ENCODE results near the gene ZFYVE27. TPM values are rescaled to one million over a fixed set of nuclear protein-coding genes. Genes with fewer than 3 reads are reported as not detected.

The ZFYVE27 gene
- total and polyA plus RNA-seq, 10 of the 15 experiments (the other 5 are each of a cell fraction or from before 2014, with no cell fraction given) = 1.1 to 28.9 (median 21.4) TPM

DNA sequence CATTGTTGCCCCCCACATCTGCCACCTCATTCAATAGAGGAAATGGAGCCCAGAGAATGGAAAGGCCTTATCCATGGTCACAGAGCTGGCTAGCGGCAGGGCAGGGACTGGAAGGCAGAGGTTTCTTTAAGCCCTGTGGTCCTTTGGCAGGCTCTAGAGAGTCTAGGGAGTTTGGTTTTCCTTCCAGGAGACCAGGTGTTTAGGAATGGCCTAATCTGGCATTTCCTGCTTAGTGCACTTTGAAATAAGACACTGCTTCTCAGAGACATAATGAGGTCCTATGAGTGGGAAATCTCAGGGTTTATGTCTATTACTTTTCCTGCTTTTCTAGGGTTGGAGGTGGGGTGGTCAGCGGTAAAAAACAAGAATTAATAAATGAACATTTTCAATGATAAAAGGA lies 17.3 kb upstream of the ZFYVE27 start (continued):
- TF ChIP-seq, protein P1, sequence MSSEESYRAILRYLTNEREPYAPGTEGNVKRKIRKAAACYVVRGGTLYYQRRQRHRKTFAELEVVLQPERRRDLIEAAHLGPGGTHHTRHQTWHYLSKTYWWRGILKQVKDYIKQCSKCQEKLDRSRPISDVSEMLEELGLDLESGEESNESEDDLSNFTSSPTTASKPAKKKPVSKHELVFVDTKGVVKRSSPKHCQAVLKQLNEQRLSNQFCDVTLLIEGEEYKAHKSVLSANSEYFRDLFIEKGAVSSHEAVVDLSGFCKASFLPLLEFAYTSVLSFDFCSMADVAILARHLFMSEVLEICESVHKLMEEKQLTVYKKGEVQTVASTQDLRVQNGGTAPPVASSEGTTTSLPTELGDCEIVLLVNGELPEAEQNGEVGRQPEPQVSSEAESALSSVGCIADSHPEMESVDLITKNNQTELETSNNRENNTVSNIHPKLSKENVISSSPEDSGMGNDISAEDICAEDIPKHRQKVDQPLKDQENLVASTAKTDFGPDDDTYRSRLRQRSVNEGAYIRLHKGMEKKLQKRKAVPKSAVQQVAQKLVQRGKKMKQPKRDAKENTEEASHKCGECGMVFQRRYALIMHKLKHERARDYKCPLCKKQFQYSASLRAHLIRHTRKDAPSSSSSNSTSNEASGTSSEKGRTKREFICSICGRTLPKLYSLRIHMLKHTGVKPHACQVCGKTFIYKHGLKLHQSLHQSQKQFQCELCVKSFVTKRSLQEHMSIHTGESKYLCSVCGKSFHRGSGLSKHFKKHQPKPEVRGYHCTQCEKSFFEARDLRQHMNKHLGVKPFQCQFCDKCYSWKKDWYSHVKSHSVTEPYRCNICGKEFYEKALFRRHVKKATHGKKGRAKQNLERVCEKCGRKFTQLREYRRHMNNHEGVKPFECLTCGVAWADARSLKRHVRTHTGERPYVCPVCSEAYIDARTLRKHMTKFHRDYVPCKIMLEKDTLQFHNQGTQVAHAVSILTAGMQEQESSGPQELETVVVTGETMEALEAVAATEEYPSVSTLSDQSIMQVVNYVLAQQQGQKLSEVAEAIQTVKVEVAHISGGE (CRISPR knock-in tag; IDR thresholded peaks at IDR 0.05) = no peak

DNA sequence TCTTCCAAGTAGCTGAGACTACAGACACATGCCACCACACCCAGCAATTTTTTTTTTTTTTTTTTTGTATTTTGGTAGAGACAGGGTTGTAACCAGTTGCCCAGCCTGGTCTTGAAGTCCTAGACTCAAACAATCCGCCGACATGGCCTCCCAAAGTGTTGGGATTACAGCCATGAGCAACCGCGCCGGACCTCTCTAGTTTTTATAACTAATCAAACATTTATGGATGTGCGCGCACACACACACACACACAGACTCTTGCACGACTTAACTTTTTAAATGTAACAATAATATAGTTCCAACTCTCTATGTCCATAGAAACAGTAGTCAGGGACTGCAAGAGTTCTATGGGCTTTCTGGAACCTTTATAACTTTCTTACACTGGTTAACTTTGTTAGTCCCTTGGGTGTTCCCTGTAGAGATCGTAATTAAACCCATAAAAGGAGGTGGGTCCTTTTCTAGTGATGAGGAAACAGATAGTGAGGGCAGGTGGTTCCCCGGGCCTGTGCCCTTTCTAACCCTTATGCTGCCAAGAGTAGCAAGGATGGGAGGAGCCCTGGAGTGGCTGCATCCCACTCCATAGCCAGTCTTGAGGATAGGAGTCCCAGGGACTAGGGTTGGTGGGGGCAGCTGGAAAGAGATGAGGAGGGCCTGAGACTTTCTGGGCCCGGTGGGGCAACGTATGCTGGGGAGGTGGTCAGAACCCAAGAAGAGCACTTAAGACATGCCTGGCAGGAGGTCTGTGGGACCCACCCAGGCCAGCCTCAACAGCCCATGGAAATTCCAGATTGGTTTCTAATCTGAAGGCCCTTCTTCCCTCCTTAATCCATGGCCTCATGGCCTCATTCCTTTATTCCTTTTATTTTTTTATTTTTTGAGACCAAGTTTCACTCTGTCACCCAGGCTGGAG lies 14.8 kb upstream of the ZFYVE27 start:
- RAD21 ChIA-PET (ENCODE audit: unreplicated experiment) = interaction anchor here (1.1 kb wide), 1 partner anchor 21 kb away, joined by 3 read pairs; no protein-coding TSS in a partner anchor
- SMC1A ChIA-PET (ENCODE audit: uncharacterized antibody, unreplicated experiment) = interaction anchor here (0.6 kb wide), 1 partner anchor 15 kb away, joined by 3 read pairs; the partner anchor contains the start of gene ZFYVE27
- no peaks in the 10 kb centered on the region for H3K27me3 ChIP-seq (replicated peaks in 1 of 2; ENCODE audit: control insufficient read depth in 2 of 2, insufficient read depth in 2 of 2, low read length in 1 of 2)
- 85% methylated on average over 12 of the region's 12 CpGs for WGBS (ENCODE audit: insufficient coverage, insufficient replicate concordance, low lambda C conversion rate, missing lambda C conversion rate)
- no TSS peak for BruUV-seq (replicated peaks)
- no peak overlapping the region for H3K9ac ChIP-seq (ENCODE audit: control insufficient read depth, insufficient read depth, low read length)
- H3K9me3 ChIP-seq (replicated peaks; ENCODE audit: control insufficient read depth, insufficient read depth, low read length) = no peaks in the 10 kb centered on the region; the same call in 2 of the 3 replicates
- H3K4me3 ChIP-seq = no peak overlapping the region
- H3K4me1 ChIP-seq (ENCODE audit: control insufficient read depth, insufficient read depth, low read length) = no peaks in the 10 kb centered on the region
- no peak overlapping the region for H3K4me2 ChIP-seq (ENCODE audit: control insufficient read depth, insufficient read depth)
- CTCF ChIA-PET = interaction anchor here (1.0 to 21.5 kb wide), 3 partner anchors 13 to 150 kb away, joined by 3 to 416 read pairs (median 26); partner anchors contain the start of genes ANKRD2, MARVELD1 and ZFYVE27
- H3K36me3 ChIP-seq (ENCODE audit: control insufficient read depth in 2 of 2, insufficient read depth in 2 of 2, low read length in 1 of 2) = no peaks in the 10 kb centered on the region
- H3K79me2 ChIP-seq (ENCODE audit: control insufficient read depth, insufficient read depth, low read length) = no peaks in the 10 kb centered on the region
- DNase-seq (ENCODE audit: low read depth, low spot score) = no peak
- no peak for FAIRE-seq
- H4K20me1 ChIP-seq (ENCODE audit: control insufficient read depth, insufficient read depth) = no peaks in the 10 kb centered on the region
- H2AFZ ChIP-seq (ENCODE audit: control insufficient read depth, low read depth, low read length) = no peak overlapping the region
- ATAC-seq = no peak
- POLR2A ChIA-PET = no interaction called here
- in situ Hi-C loops (cut with MboI) (no loop called here), intact Hi-C loops (cut with micrococcal nuclease; ENCODE audit: unreplicated experiment) (no loop called here)
- H3K27ac ChIP-seq (ENCODE audit: control insufficient read depth, insufficient read depth) = no peak overlapping the region
- TF ChIP-seq TBL1XR1 (IDR thresholded peaks at IDR 0.05; ENCODE audit: low read depth, low read length) (no peak), SMC3 (IDR thresholded peaks at IDR 0.05; ENCODE audit: borderline replicate concordance, low read length) (no peak), SIN3A (IDR thresholded peaks at IDR 0.05; ENCODE audit: low read depth, low read length) (no peak), RAD51 (IDR thresholded peaks at IDR 0.05) (no peak), KDM1A (IDR thresholded peaks at IDR 0.05; ENCODE audit: borderline replicate concordance) (no peak), DPF2 (IDR thresholded peaks at IDR 0.05) (no peak), BRCA1 (IDR thresholded peaks at IDR 0.05; ENCODE audit: low read depth, low read length) (no peak), JUND (IDR thresholded peaks at IDR 0.05; ENCODE audit: low read depth, low read length) (no peak), ZNF24 (IDR thresholded peaks at IDR 0.05) (no peak), RB1 (IDR thresholded peaks at IDR 0.05; ENCODE audit: borderline replicate concordance) (no peak), CHD1 (IDR thresholded peaks at IDR 0.05; ENCODE audit: low read depth, low read length) (no peak), ZBED1 (IDR thresholded peaks at IDR 0.05; ENCODE audit: borderline replicate concordance) (no peak), NR2C1 (IDR thresholded peaks at IDR 0.05) (no peak), EED (IDR thresholded peaks at IDR 0.05; ENCODE audit: low read depth) (no peak), YBX1 (IDR thresholded peaks at IDR 0.05) (no peak), RUNX3 (IDR thresholded peaks at IDR 0.05; ENCODE audit: low read length) (no peak)
